HCT116 (cell line): Measurements from ENCODE around the gene WDR27. TPM values are rescaled to one million over a fixed set of nuclear protein-coding genes. Genes with fewer than 3 reads are reported as not detected.

ENCODE experiments used
- ATAC-seq: fragments of 200-7000 bp; cut with Tn5 transposase; 2 replicates; pipeline ENCODE4 v1.9.1; 2020; ENCODE audit warnings: mild to moderate bottlenecking, moderate library complexity
- BruUV-seq: library from RNA; stranded (reverse); fragments of 400-500 nt; replicated peaks from 2 replicates; lab custom pipeline; 2021; lab: Mats Ljungman, UMichigan
- CTCF ChIA-PET: fragments of 300-600 bp; sonication (Branson Sonifier 250); formaldehyde crosslinking; loops from one replicate; lab custom pipeline; 2021; ENCODE audit warnings: antibody characterized with exemption; lab: Charles Lee
- POLR2A ChIA-PET: fragments of 300-600, 350-600 bp; sonication (Branson Sonifier 250); formaldehyde crosslinking; loops from one replicate; lab custom pipeline; 2021; ENCODE audit warnings: antibody characterized with exemption; lab: Charles Lee
- RAD21 ChIA-PET, 2 experiments: fragments of 300-600 bp; sonication (Branson Sonifier 250); formaldehyde crosslinking; loops; one replicate each; lab custom pipeline; 2023; ENCODE audit warnings: low total read pairs in 2 of 2; ENCODE audit not compliant: uncharacterized antibody in 2 of 2, unreplicated experiment in 2 of 2, low non-redundant PET in 1 of 2; lab: Charles Lee
- DNase-seq: peaks from one replicate; pipeline ENCODE4 v3.0.0-alpha.2; 2010; ENCODE audit warnings: low read depth, low spot score
- H2AFZ ChIP-seq: fragments of 200-600 bp; shearing (Covaris generic), sonication (generic); 2 replicates; pipeline ENCODE4 v1.6.1; 2017; ENCODE audit warnings: low read depth, mixed run types, mixed read lengths, antibody characterized with exemption, low read length; ENCODE audit not compliant: poor library complexity, severe bottlenecking
- H3K27ac ChIP-seq: 2 replicates; pipeline ENCODE4 v1.5.1; 2012; ENCODE audit warnings: low read depth, low read length
- H3K27me3 ChIP-seq: fragments of 200-600 bp; sonication (generic); 2 replicates; pipeline ENCODE4 v1.6.1; 2016; ENCODE audit warnings: mixed run types, low read length, mixed read lengths; ENCODE audit not compliant: insufficient read depth
- H3K36me3 ChIP-seq, 2 experiments: fragments of 200-500 bp in 1 of 2; fragments of 200-600 bp in 1 of 2; sonication (Bioruptor generic) in 1 of 2; sonication (generic) in 1 of 2; 2 replicates each; pipeline versions ENCODE4 v1.5.1 to v1.6.1; 2014 to 2016; ENCODE audit warnings: low read length in 2 of 2, inconsistent platforms in 1 of 2, mixed read lengths in 1 of 2, mixed run types in 1 of 2; ENCODE audit not compliant: insufficient read depth in 2 of 2, control insufficient read depth in 1 of 2
- H3K4me1 ChIP-seq, 2 experiments: fragments of 200-600 bp in 1 of 2; sonication (generic) in 1 of 2; 2 replicates each; pipeline versions ENCODE4 v1.5.1 to v1.6.1; 2012 to 2017; ENCODE audit warnings: low read length in 2 of 2, inconsistent platforms in 1 of 2, mild to moderate bottlenecking in 1 of 2, mixed read lengths in 1 of 2, mixed run types in 1 of 2, moderate library complexity in 1 of 2; ENCODE audit not compliant: insufficient read depth in 2 of 2, control insufficient read depth in 1 of 2
- H3K4me2 ChIP-seq: fragments of 200-600 bp; sonication (generic); 2 replicates; pipeline ENCODE4 v1.6.1; 2017; ENCODE audit warnings: mixed run types, low read length, mixed read lengths
- H3K4me3 ChIP-seq, 2 experiments: fragments of 200-600 bp in 1 of 2; sonication (generic) in 1 of 2; replicated peaks in 1 of 2; 2 replicates each; pipeline ENCODE4 v1.5.1; 2011 to 2016; ENCODE audit warnings: low read length in 2 of 2, control low read depth in 1 of 2, low read depth in 1 of 2, mild to moderate bottlenecking in 1 of 2, mixed read lengths in 1 of 2, mixed run types in 1 of 2
- H3K79me2 ChIP-seq: fragments of 200-600 bp; sonication (generic); 2 replicates; pipeline ENCODE4 v1.6.1; 2017; ENCODE audit warnings: mild to moderate bottlenecking, mixed run types, low read length, moderate library complexity, mixed read lengths; ENCODE audit not compliant: insufficient read depth
- H3K9ac ChIP-seq: fragments of 200-600 bp; sonication (generic); 2 replicates; pipeline ENCODE4 v1.6.1; 2016; ENCODE audit warnings: low read length, mixed read lengths
- H3K9me2 ChIP-seq: fragments of 200-600 bp; sonication (generic), shearing (Covaris generic); 2 replicates; pipeline ENCODE4 v1.6.1; 2017; ENCODE audit warnings: mixed run types, mild to moderate bottlenecking, moderate library complexity; ENCODE audit not compliant: insufficient read depth
- H3K9me3 ChIP-seq, 2 experiments: fragments of 200-500 bp in 1 of 2; fragments of 200-600 bp in 1 of 2; sonication (Bioruptor generic) in 1 of 2; sonication (generic) in 1 of 2; 2 replicates each; pipeline ENCODE4 v1.6.1; 2014 to 2017; ENCODE audit warnings: low read length in 2 of 2, mixed read lengths in 2 of 2, inconsistent platforms in 1 of 2, low read depth in 1 of 2, mild to moderate bottlenecking in 1 of 2, mixed run types in 1 of 2, moderate library complexity in 1 of 2; ENCODE audit not compliant: control insufficient read depth in 1 of 2, insufficient read depth in 1 of 2
- H4K20me1 ChIP-seq: fragments of 200-600 bp; sonication (generic), shearing (Covaris generic); 2 replicates; pipeline ENCODE4 v1.6.1; 2017; ENCODE audit warnings: mixed run types, mild to moderate bottlenecking, moderate library complexity; ENCODE audit not compliant: insufficient read depth
- CBX3 ChIP-seq: IDR thresholded peaks from 2 replicates; pipeline ENCODE4 v1.6.1; 2012; ENCODE audit warnings: low read depth
- CEBPB ChIP-seq: IDR thresholded peaks from 2 replicates; pipeline ENCODE4 v1.6.1; 2012; ENCODE audit warnings: low read depth
- EGR1 ChIP-seq: IDR thresholded peaks from 2 replicates; pipeline ENCODE4 v1.6.1; 2012; ENCODE audit warnings: low read depth
- EZH2 ChIP-seq: fragments of 200-600 bp; sonication (generic); IDR thresholded peaks from 2 replicates; pipeline ENCODE4 v1.6.1; 2017; ENCODE audit warnings: antibody characterized with exemption, mixed run types
- EZH2phosphoT487 ChIP-seq: fragments of 200-600 bp; IDR thresholded peaks from 2 replicates; pipeline ENCODE4 v1.6.1; 2018; ENCODE audit warnings: antibody characterized with exemption, borderline replicate concordance
- FOSL1 ChIP-seq: IDR thresholded peaks from 2 replicates; pipeline ENCODE4 v1.6.1; 2012; ENCODE audit warnings: low read depth
- JUND ChIP-seq: IDR thresholded peaks from 2 replicates; pipeline ENCODE4 v1.6.1; 2012
- POLR2A ChIP-seq: IDR thresholded peaks from 2 replicates; pipeline ENCODE4 v1.7.0; 2011; ENCODE audit warnings: borderline replicate concordance; ENCODE audit not compliant: insufficient read depth, insufficient read length; ENCODE audit errors: extremely low read depth
- POLR2AphosphoS5 ChIP-seq: IDR thresholded peaks from 2 replicates; pipeline ENCODE4 v1.6.1; 2011; ENCODE audit warnings: mild to moderate bottlenecking, low read depth, low read length, moderate library complexity
- RAD21 ChIP-seq: IDR thresholded peaks from 2 replicates; pipeline ENCODE4 v1.6.1; 2012; ENCODE audit warnings: low read depth, mild to moderate bottlenecking
- SIN3A ChIP-seq: IDR thresholded peaks from 2 replicates; pipeline ENCODE4 v1.6.1; 2012; ENCODE audit warnings: low read depth
- SRF ChIP-seq: IDR thresholded peaks from 2 replicates; pipeline ENCODE4 v1.6.1; 2012; ENCODE audit warnings: low read depth
- TCF7L2 ChIP-seq: IDR thresholded peaks from 2 replicates; pipeline ENCODE4 v1.7.0; 2011; ENCODE audit warnings: borderline replicate concordance, inconsistent platforms; ENCODE audit not compliant: insufficient read depth, insufficient read length; ENCODE audit errors: extremely low read depth
- YY1 ChIP-seq: IDR thresholded peaks from 2 replicates; pipeline ENCODE4 v1.6.1; 2011; ENCODE audit warnings: low read length, low read depth, moderate library complexity, mild to moderate bottlenecking; ENCODE audit not compliant: insufficient replicate concordance; ENCODE audit errors: extremely low read depth
- ZFX ChIP-seq: fragments of 450-650 bp; IDR thresholded peaks from 2 replicates; pipeline ENCODE4 v1.6.1; 2017
- ZNF274 ChIP-seq: fragments of 200-500 bp; sonication (Bioruptor generic); IDR thresholded peaks from 2 replicates; pipeline ENCODE4 v1.6.1; 2014; ENCODE audit warnings: mild to moderate bottlenecking, low read depth, low read length, inconsistent platforms
- intact Hi-C: fragments of 100-400 bp; cut with micrococcal nuclease; formaldehyde crosslinking; loops from 2 replicates; pipeline ENCODE4 v1.10.0; 2022
- total RNA-seq: library from RNA; stranded (reverse); gene quantifications from one replicate; pipeline ENCODE4 v1.2.1, GENCODE V29; 2021; ENCODE audit not compliant: unreplicated experiment
- TF ChIP-seq, protein P1 (sequence below): IDR thresholded peaks from 2 replicates; pipeline ENCODE4 v1.6.1; 2012
- TF ChIP-seq, protein P2 (sequence below), 3 experiments: fragments of 200-600 bp in 1 of 3; sonication (generic) in 1 of 3; IDR thresholded peaks in 2 of 3; conservative IDR thresholded peaks in 1 of 3; 2 replicates each; pipeline ENCODE4 v1.5.1; 2012 to 2017; ENCODE audit warnings: low read depth in 2 of 3, low read length in 2 of 3, antibody characterized with exemption in 1 of 3, borderline replicate concordance in 1 of 3, control low read depth in 1 of 3, mild to moderate bottlenecking in 1 of 3, mixed read lengths in 1 of 3, mixed run types in 1 of 3, moderate library complexity in 1 of 3; ENCODE audit not compliant: insufficient read depth in 1 of 3
- TF ChIP-seq, protein P3 (sequence below): IDR thresholded peaks from 2 replicates; pipeline ENCODE4 v1.6.1; 2012; ENCODE audit warnings: low read depth

Gene WDR27
- total RNA-seq, 1 experiment from 2014 or later, result 60.6 TPM

DNA sequence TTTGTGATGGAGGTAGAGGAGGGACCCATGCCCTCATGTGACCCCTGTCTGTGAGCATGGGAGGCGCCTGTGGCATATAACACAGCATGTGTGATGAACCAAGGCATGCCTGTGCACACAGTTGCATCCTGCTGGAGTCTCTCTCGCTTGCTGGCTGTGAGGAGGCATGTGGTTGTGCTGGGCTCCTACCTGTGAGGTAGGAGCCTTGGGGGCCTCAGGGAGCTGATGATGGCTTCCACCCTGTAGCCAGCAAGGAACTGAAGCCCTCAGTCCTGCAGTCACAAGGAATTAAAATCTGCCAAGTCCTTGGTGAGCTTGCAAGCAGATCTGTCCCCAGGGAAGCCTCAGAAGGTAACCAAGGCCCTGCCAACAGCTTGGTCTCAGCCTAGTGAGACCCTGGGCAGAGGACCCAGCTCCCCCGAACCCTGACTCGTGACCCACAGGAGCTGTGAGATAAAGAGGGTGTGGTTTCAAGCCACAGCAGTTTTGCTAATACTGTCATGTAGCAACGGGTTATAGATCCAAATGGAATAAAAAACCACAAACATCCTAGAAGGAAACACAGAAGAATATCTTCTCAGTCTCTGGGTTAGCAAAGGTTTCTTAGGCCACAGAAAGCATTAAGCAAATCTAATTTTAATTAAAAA, 145.7 kb downstream of the WDR27 start:
- H3K36me3 ChIP-seq, result no peaks in the 10 kb centered on the region
- H2AFZ ChIP-seq, result no peak overlapping the region
- H3K4me2 ChIP-seq, result no peak overlapping the region
- no peak for ATAC-seq
- ChIA-PET RAD21 (no interaction called here), CTCF (no interaction called here), POLR2A (no interaction called here)
- no peaks in the 10 kb centered on the region for H3K27me3 ChIP-seq
- no peak overlapping the region for H3K27ac ChIP-seq
- no peaks in the 10 kb centered on the region for H3K9me2 ChIP-seq
- no peaks in the 10 kb centered on the region for H4K20me1 ChIP-seq
- H3K4me3 ChIP-seq, result no peak overlapping the region
- TF ChIP-seq YY1 (no peak), RAD21 (no peak), CEBPB (no peak), JUND (no peak), POLR2A (no peak), FOSL1 (no peak), TCF7L2 (no peak), SIN3A (no peak), EGR1 (no peak), POLR2AphosphoS5 (no peak), ZNF274 (no peak), EZH2phosphoT487 (no peak), SRF (no peak), EZH2 (no peak), ZFX (no peak), CBX3 (no peak)
- TF ChIP-seq, protein P1, sequence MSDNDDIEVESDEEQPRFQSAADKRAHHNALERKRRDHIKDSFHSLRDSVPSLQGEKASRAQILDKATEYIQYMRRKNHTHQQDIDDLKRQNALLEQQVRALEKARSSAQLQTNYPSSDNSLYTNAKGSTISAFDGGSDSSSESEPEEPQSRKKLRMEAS, result no peak
- TF ChIP-seq, protein P2, sequence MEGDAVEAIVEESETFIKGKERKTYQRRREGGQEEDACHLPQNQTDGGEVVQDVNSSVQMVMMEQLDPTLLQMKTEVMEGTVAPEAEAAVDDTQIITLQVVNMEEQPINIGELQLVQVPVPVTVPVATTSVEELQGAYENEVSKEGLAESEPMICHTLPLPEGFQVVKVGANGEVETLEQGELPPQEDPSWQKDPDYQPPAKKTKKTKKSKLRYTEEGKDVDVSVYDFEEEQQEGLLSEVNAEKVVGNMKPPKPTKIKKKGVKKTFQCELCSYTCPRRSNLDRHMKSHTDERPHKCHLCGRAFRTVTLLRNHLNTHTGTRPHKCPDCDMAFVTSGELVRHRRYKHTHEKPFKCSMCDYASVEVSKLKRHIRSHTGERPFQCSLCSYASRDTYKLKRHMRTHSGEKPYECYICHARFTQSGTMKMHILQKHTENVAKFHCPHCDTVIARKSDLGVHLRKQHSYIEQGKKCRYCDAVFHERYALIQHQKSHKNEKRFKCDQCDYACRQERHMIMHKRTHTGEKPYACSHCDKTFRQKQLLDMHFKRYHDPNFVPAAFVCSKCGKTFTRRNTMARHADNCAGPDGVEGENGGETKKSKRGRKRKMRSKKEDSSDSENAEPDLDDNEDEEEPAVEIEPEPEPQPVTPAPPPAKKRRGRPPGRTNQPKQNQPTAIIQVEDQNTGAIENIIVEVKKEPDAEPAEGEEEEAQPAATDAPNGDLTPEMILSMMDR (IDR thresholded peaks at IDR 0.05 in 2 of 3, conservative IDR thresholded peaks at IDR 0.05 in 1 of 3; ENCODE audit: borderline replicate concordance in 1 of 3, insufficient read depth in 1 of 3, low read depth in 2 of 3, low read length in 2 of 3), result no peak
- TF ChIP-seq, protein P3, sequence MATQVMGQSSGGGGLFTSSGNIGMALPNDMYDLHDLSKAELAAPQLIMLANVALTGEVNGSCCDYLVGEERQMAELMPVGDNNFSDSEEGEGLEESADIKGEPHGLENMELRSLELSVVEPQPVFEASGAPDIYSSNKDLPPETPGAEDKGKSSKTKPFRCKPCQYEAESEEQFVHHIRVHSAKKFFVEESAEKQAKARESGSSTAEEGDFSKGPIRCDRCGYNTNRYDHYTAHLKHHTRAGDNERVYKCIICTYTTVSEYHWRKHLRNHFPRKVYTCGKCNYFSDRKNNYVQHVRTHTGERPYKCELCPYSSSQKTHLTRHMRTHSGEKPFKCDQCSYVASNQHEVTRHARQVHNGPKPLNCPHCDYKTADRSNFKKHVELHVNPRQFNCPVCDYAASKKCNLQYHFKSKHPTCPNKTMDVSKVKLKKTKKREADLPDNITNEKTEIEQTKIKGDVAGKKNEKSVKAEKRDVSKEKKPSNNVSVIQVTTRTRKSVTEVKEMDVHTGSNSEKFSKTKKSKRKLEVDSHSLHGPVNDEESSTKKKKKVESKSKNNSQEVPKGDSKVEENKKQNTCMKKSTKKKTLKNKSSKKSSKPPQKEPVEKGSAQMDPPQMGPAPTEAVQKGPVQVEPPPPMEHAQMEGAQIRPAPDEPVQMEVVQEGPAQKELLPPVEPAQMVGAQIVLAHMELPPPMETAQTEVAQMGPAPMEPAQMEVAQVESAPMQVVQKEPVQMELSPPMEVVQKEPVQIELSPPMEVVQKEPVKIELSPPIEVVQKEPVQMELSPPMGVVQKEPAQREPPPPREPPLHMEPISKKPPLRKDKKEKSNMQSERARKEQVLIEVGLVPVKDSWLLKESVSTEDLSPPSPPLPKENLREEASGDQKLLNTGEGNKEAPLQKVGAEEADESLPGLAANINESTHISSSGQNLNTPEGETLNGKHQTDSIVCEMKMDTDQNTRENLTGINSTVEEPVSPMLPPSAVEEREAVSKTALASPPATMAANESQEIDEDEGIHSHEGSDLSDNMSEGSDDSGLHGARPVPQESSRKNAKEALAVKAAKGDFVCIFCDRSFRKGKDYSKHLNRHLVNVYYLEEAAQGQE, result no peak
- H3K4me1 ChIP-seq, result no peaks in the 10 kb centered on the region
- no peak overlapping the region for H3K9ac ChIP-seq
- no peaks in the 10 kb centered on the region for H3K79me2 ChIP-seq
- BruUV-seq, result no TSS peak
- no peaks in the 10 kb centered on the region for H3K9me3 ChIP-seq
- intact Hi-C loops, result no loop called here
- no peak for DNase-seq
